GM18499 (cell line): ENCODE results near the gene CTDSPL.

ENCODE experiments used
- ATAC-seq: cut with Tn5 transposase; IDR thresholded peaks from one replicate; pipeline ENCODE4 v1.9.1; 2021; ENCODE audit warnings: moderate number of reproducible peaks; ENCODE audit not compliant: insufficient read depth, unreplicated experiment

The CTDSPL gene

GRCh38 chr3:37937156-37937555 lies 75.5 kb downstream of the CTDSPL start:
- ATAC-seq, result no peak

GRCh38 chr3:37938011-37938410 lies 76.3 kb downstream of the CTDSPL start:
- ATAC-seq, result no peak

- ATAC-seq, result no peak
These were observed 78.7 kb downstream of the CTDSPL start for GRCh38 chr3:37940242-37940908.

DNA sequence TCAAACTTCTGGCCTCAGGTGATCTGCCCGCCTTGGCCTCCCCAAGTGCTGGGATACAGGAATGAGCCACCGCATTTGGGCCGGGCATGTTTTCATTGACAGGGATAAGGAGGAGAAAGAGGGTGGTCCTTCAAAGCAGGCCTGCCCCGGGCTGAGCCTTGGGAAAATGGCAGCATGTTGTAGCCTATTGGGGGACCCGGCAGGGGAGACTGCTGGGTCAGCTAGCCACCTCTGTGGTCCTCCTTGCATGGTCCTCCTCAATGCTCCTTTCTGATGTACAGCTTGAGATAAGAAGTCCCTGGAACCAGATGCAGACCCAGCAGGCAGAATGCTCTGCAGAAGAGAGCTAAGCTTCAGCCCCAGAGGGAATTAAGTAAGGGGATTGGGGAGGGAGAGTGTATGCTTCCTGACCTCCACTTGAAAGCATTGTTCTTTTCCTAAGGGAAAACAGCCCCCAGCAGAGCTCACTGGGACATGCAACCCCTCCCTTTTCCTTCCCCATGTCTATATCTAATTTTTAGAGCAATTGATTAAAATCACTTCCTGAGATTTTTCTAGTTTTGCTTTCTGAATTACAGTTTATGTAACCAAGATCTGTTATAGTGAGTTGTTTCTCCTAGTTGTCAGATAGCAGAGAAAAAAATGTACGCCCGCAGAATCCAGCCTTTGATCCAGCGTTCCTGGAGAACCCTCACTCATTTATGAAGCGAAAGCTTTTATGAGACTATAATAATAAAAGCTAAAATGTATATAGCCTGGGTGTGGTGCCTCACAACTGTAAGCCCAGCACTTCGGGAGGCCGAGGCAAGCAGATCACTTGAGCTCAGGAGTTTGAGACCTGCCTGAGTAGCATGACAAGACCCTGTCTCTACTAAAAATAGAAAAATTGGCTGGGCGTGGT lies 80.2 kb downstream of the CTDSPL start:
- no peak for ATAC-seq

DNA sequence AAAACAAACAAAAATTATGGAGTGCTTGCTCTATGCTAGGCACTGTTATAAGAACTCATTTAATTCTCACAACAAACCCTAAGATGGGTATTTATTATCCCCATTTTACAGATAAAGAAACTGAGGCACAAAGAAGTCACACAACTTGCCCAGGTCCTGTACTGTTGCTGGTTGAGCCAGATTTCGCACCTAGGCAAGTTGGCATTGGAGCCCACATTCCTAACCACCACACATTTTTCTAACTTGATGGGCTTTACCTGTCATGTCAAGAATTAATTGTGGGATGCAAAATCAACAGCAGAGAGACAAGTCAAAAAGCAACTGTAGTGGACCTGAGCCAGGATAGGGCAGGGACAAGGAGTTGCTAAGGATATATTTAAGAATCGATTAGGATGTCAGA lies 81.0 kb downstream of the CTDSPL start:
- ATAC-seq, result no peak

- no peak for ATAC-seq
These were observed 81.4 kb downstream of the CTDSPL start for GRCh38 chr3:37943126-37943525.

DNA sequence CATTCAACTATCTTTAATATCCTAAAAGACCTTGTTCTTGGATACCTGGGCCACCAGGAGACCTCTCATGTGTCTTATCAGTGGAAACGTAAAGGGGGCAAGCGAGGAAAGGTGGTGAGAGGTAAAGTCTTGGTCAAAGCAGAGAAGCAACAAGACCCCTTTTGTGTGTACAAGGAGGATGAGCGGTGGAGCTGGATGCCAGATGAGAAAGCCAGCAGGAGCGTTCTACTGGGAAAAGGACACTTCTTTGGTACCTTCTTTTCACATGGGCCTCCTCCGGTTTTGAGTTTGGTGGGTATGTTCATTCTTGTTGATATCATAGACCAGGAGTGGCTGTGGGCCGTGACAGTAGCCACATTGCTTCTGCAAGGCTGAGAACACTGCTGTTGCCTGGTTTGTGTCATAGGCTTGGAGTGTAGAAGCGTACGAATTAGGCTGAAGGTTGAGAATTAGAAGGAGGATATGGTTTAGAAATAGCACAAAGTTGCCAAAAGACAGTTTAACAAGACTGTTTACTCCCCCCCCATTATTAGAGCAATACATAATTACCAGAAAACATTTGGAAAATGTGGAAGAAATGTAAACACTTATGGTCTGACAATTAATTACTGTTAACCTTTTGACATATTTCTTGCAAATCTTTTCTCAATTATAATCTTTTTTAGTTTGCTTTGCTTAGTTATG lies 82.1 kb downstream of the CTDSPL start:
- no peak for ATAC-seq

- ATAC-seq, result no peak
These were observed 82.7 kb downstream of the CTDSPL start for GRCh38 chr3:37944391-37944842.

GRCh38 chr3:37945156-37945806 lies 83.6 kb downstream of the CTDSPL start:
- ATAC-seq, result no peak

GRCh38 chr3:37945807-37946530 lies 84.3 kb downstream of the CTDSPL start:
- no peak for ATAC-seq

GRCh38 chr3:37946531-37946889 lies 84.8 kb downstream of the CTDSPL start:
- no peak for ATAC-seq

DNA sequence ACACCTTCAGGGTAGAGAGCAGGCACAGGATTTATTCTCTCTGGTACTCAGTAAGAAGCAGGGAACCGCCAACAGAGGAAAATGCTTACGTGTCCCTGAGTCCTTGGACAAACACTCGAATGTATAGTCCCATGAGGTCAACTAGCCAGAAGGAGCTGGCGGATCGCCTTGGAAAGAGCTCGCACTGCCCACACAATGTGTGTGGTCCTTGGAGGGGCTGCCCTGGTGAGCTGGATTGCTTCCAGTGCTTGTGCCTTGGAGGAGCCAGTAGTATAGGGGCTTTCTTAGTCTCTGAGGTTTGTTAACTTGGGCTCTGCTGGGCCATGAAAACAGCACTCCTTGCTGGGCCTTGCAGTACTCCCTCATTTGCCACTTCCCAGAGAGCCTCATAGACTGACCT lies 88.2 kb downstream of the CTDSPL start:
- ATAC-seq, result no peak

GRCh38 chr3:37952564-37952963 lies 90.9 kb downstream of the CTDSPL start:
- ATAC-seq, result no peak

- ATAC-seq, result no peak
These were observed 91.5 kb downstream of the CTDSPL start for GRCh38 chr3:37953226-37953625.

GRCh38 chr3:37953707-37954394 lies 92.2 kb downstream of the CTDSPL start:
- no peak for ATAC-seq

DNA sequence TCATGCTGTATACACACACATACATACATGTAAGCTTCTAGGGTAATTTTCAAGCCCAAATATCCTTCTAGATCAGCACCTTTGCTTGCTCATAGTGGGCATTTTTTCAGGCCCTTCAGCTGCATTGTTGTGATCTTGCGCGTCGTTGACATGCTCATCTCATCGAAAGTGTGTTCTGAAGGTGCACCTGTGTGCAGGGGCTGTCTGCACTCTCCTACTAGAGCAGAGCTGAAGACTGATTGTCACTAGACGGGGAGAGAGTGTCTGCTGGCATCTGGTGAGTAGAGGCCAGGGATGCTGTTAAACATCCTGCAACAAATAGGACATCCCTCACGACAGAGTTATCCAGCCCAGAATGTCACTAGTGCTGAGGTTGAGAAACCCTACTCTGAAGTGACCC lies 93.2 kb downstream of the CTDSPL start:
- no peak for ATAC-seq

GRCh38 chr3:37955918-37956707 lies 94.4 kb downstream of the CTDSPL start:
- no peak for ATAC-seq

- ATAC-seq, result no peak
These were observed 95.3 kb downstream of the CTDSPL start for GRCh38 chr3:37956723-37957538.
